GM13977 (cell line): ENCODE results near the gene SARDH.

Experiments used
- DNase-seq: peaks from one replicate; pipeline ENCODE4 v3.0.0; 2012; ENCODE audit warnings: low spot score
- CTCF ChIP-seq: IDR thresholded peaks from 2 replicates; pipeline ENCODE4 v1.5.1; 2012; ENCODE audit warnings: mild to moderate bottlenecking, control low read depth; ENCODE audit not compliant: insufficient read depth; ENCODE audit errors: extremely low read depth, missing control alignments
- in situ Hi-C: fragments of 300-500 bp; cut with MboI; formaldehyde crosslinking; loops from one replicate; pipeline ENCODE4 v1.12.0; 2022; ENCODE audit warnings: low sequenced_read_pairs, low pct_unique_long_range_greater_than_20kb, mixed read lengths, inconsistent platforms; ENCODE audit not compliant: unreplicated experiment

SARDH gene

GRCh38 chr9:133614056-133614455, 124.1 kb downstream of the SARDH start:
- no peak for DNase-seq
- TF ChIP-seq CTCF = no peak
- in situ Hi-C loops = no loop called here
